Measurements from ENCODE around the gene LSAMP.

DNA sequence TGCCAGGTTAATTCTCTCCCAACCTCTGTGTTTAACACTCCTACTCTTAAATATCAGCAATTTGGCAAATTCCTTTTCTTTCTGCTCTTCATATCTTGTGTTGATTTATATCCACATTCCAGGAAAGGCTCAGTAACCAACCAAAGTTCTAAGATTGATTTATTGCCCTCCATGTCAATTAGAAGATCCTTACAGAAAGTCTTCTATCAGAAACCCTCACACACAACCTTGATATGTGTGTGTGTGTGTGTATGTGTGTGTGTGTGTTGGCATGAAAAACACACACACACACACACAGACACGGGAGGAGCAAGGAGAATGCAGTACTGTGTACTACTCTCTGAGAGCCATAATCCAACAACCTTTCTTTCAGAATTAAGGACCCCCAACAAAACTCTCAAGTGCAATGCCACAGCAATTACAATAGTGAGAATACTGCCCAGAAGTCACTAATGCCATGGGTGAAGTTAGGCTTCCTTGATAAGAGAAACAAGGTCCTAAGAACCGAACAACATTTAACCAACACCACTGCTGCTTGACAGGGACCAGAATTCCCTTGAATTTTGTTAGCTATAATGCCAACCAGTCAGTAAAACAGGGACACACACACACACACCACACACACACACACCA lies 1.1 kb downstream of the LSAMP start:
- no peak for TF ChIP-seq EP300 (IDR thresholded peaks at IDR 0.05)
- no peak for TF ChIP-seq POLR2A (IDR thresholded peaks at IDR 0.05)
- TF ChIP-seq POLR2AphosphoS5 (IDR thresholded peaks at IDR 0.05) = no peak
- TF ChIP-seq, protein P1, sequence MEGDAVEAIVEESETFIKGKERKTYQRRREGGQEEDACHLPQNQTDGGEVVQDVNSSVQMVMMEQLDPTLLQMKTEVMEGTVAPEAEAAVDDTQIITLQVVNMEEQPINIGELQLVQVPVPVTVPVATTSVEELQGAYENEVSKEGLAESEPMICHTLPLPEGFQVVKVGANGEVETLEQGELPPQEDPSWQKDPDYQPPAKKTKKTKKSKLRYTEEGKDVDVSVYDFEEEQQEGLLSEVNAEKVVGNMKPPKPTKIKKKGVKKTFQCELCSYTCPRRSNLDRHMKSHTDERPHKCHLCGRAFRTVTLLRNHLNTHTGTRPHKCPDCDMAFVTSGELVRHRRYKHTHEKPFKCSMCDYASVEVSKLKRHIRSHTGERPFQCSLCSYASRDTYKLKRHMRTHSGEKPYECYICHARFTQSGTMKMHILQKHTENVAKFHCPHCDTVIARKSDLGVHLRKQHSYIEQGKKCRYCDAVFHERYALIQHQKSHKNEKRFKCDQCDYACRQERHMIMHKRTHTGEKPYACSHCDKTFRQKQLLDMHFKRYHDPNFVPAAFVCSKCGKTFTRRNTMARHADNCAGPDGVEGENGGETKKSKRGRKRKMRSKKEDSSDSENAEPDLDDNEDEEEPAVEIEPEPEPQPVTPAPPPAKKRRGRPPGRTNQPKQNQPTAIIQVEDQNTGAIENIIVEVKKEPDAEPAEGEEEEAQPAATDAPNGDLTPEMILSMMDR (IDR thresholded peaks at IDR 0.05) = no peak

All from sigmoid colon (tissue), 4 donors.